ENCODE data around the gene NOTCH4. TPM values are rescaled to one million over a fixed set of nuclear protein-coding genes. Genes with fewer than 3 reads are reported as not detected.

NOTCH4 gene
- total RNA-seq, 2 experiments from 2014 or later = 0.47 to 0.53 TPM

GRCh38 chr6:32184084-32184640 lies 39.7 kb downstream of the NOTCH4 start, which contains the start of gene AGER:
Gene AGER (minus strand): TSS chr6:32184253. CDS start chr6:32184222, 31 bp downstream.
- Histone ChIP-seq H3K9me3 (ENCODE audit: control insufficient read depth in 1 of 2, insufficient read depth in 1 of 2, low read length in 2 of 2) (no peaks in the 10 kb centered on the region), H3K27ac (ENCODE audit: low read depth in 1 of 2, low read length in 2 of 2) (peak within 1 kb of the TSS in 1 of 2 donors; percentile 51), H3K27me3 (ENCODE audit: control insufficient read depth in 1 of 2, insufficient read depth in 2 of 2, low read length in 2 of 2) (no peaks in the 10 kb centered on the region), H3K4me1 (ENCODE audit: insufficient read depth, low read length) (peaks cover 68% of the 10 kb centered on the region), H3K4me3 (ENCODE audit: low read length) (no peak within 1 kb of the TSS), H3K36me3 (ENCODE audit: insufficient read depth, low read length) (peaks cover 75% of the 10 kb centered on the region)
- Mint-ChIP-seq H3K36me3 (ENCODE audit: low read depth) (peaks cover 81% of the 10 kb centered on the region), H3K27ac (peak within 1 kb of the TSS; percentile 44), H3K4me1 (ENCODE audit: low read depth) (peaks cover 48% of the 10 kb centered on the region), H3K4me3 (no peak within 1 kb of the TSS), H3K9me3 (no peaks in the 10 kb centered on the region), H3K27me3 (no peaks in the 10 kb centered on the region)
- DNase-seq = no peak
- ATAC-seq (ENCODE audit: poor library complexity) = no peak
- ChIA-PET POLR2A (no interaction called here), CTCF (no interaction called here)
- TF ChIP-seq CTCF (IDR thresholded peaks at IDR 0.05) = no peak
- intact Hi-C loops (cut with DNase I, micrococcal nuclease) = no loop called here

- Mint-ChIP-seq H3K4me3 (no peak overlapping the region), H3K9me3 (no peaks in the 10 kb centered on the region), H3K27ac (peak overlapping the region; percentile 44), H3K36me3 (ENCODE audit: low read depth) (peaks cover 81% of the 10 kb centered on the region), H3K4me1 (ENCODE audit: low read depth) (peaks cover 48% of the 10 kb centered on the region), H3K27me3 (no peaks in the 10 kb centered on the region)
- Histone ChIP-seq H3K27ac (ENCODE audit: low read depth in 1 of 2, low read length in 2 of 2) (peak overlapping the region in 1 of 2 donors; percentile 2), H3K4me3 (ENCODE audit: low read length) (no peak overlapping the region), H3K27me3 (ENCODE audit: control insufficient read depth in 1 of 2, insufficient read depth in 2 of 2, low read length in 2 of 2) (no peaks in the 10 kb centered on the region), H3K4me1 (ENCODE audit: insufficient read depth, low read length) (peaks cover 68% of the 10 kb centered on the region), H3K36me3 (ENCODE audit: insufficient read depth, low read length) (peaks cover 70% of the 10 kb centered on the region), H3K9me3 (ENCODE audit: control insufficient read depth in 1 of 2, insufficient read depth in 1 of 2, low read length in 2 of 2) (no peaks in the 10 kb centered on the region)
- TF ChIP-seq CTCF (IDR thresholded peaks at IDR 0.05) = no peak
- POLR2A ChIA-PET = interaction anchor here (8.1 kb wide), 1 partner anchor 9 kb away, joined by 242 read pairs; the partner anchor contains the start of genes GPSM3 and PBX2
- intact Hi-C loops (cut with DNase I, micrococcal nuclease) = no loop called here
- CTCF ChIA-PET = no interaction called here
- DNase-seq (peak in 1 of 14 experiments; percentile 1), ATAC-seq (ENCODE audit: poor library complexity) (no peak)
Observed at GRCh38 chr6:32183483-32184083, 40.3 kb downstream of the NOTCH4 start.

GRCh38 chr6:32183030-32183429 lies 40.8 kb downstream of the NOTCH4 start:
- Histone ChIP-seq H3K36me3 (ENCODE audit: insufficient read depth, low read length) (peaks cover 66% of the 10 kb centered on the region), H3K4me1 (ENCODE audit: insufficient read depth, low read length) (peaks cover 64% of the 10 kb centered on the region), H3K9me3 (ENCODE audit: control insufficient read depth in 1 of 2, insufficient read depth in 1 of 2, low read length in 2 of 2) (no peaks in the 10 kb centered on the region), H3K27ac (ENCODE audit: low read depth in 1 of 2, low read length in 2 of 2) (peak overlapping the region in 1 of 2 donors; percentile 2), H3K27me3 (ENCODE audit: control insufficient read depth in 1 of 2, insufficient read depth in 2 of 2, low read length in 2 of 2) (no peaks in the 10 kb centered on the region), H3K4me3 (ENCODE audit: low read length) (no peak overlapping the region)
- peaks cover 49% of the 10 kb centered on the region for H3K4me1 Mint-ChIP-seq (ENCODE audit: low read depth)
- ChIA-PET POLR2A (interaction anchor here (8.1 kb wide), 1 partner anchor 10 kb away, joined by 242 read pairs; the partner anchor contains the start of genes GPSM3 and PBX2), CTCF (no interaction called here)
- no peaks in the 10 kb centered on the region for H3K9me3 Mint-ChIP-seq
- peak overlapping the region; percentile 44 for H3K27ac Mint-ChIP-seq
- no peak overlapping the region for H3K4me3 Mint-ChIP-seq
- intact Hi-C loops (cut with DNase I, micrococcal nuclease) = no loop called here
- no peaks in the 10 kb centered on the region for H3K27me3 Mint-ChIP-seq
- peak in 1 of 14 experiments; percentile 2 for DNase-seq
- TF ChIP-seq CTCF (IDR thresholded peaks at IDR 0.05) = no peak
- H3K36me3 Mint-ChIP-seq (ENCODE audit: low read depth) = peaks cover 81% of the 10 kb centered on the region
- ATAC-seq (ENCODE audit: poor library complexity) = no peak

Measured in CD4-positive, alpha-beta T cell (primary cell).